MM.1S (cell line): ENCODE results near the gene LCTL.

Experiments
- EZH2 ChIP-seq: fragments of 300-600 bp; sonication (generic); optimal IDR thresholded peaks from 2 replicates; pipeline ENCODE3; 2017; ENCODE audit warnings: low read depth, mild to moderate bottlenecking, antibody characterized with exemption, low read length, mixed read lengths
- TF ChIP-seq, protein P1 (sequence below): fragments of 300-600 bp; sonication (generic); IDR thresholded peaks from 2 replicates; pipeline ENCODE4 v1.5.1; 2016; ENCODE audit warnings: antibody characterized with exemption, low read length, mixed read lengths

DNA sequence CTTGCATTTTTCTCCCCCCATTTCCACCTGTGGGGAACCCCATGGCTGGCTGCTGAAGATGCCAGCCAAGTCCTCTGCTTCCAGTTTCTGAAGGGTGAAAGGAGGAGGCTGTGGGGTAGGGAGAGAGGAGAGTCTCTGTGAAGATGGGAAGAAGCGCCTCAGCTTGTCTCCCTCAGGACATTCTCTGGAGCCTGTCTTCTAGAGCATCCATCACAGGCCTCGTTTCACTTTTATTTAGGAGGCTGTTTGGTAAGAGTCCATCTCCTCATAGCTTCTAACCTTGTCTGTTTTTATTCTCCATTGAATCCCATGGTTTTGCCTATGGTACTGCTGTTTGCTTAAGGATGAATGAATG lies 8.8 kb upstream of the LCTL start:
- TF ChIP-seq, protein P1, sequence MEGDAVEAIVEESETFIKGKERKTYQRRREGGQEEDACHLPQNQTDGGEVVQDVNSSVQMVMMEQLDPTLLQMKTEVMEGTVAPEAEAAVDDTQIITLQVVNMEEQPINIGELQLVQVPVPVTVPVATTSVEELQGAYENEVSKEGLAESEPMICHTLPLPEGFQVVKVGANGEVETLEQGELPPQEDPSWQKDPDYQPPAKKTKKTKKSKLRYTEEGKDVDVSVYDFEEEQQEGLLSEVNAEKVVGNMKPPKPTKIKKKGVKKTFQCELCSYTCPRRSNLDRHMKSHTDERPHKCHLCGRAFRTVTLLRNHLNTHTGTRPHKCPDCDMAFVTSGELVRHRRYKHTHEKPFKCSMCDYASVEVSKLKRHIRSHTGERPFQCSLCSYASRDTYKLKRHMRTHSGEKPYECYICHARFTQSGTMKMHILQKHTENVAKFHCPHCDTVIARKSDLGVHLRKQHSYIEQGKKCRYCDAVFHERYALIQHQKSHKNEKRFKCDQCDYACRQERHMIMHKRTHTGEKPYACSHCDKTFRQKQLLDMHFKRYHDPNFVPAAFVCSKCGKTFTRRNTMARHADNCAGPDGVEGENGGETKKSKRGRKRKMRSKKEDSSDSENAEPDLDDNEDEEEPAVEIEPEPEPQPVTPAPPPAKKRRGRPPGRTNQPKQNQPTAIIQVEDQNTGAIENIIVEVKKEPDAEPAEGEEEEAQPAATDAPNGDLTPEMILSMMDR: no peak
- no peak for TF ChIP-seq EZH2
